Cerebellar nuclear complex (tissue), 1 donor: ENCODE measurements around the gene LANCL2.

Experiments used
- DNase-seq, 2 experiments: peaks; one replicate each; lab custom pipeline; 2025; lab: John Stamatoyannopoulos, UW

The LANCL2 gene

GRCh38 chr7:55438085-55438756, 73.1 kb downstream of the LANCL2 start:
- no peak for DNase-seq

DNA sequence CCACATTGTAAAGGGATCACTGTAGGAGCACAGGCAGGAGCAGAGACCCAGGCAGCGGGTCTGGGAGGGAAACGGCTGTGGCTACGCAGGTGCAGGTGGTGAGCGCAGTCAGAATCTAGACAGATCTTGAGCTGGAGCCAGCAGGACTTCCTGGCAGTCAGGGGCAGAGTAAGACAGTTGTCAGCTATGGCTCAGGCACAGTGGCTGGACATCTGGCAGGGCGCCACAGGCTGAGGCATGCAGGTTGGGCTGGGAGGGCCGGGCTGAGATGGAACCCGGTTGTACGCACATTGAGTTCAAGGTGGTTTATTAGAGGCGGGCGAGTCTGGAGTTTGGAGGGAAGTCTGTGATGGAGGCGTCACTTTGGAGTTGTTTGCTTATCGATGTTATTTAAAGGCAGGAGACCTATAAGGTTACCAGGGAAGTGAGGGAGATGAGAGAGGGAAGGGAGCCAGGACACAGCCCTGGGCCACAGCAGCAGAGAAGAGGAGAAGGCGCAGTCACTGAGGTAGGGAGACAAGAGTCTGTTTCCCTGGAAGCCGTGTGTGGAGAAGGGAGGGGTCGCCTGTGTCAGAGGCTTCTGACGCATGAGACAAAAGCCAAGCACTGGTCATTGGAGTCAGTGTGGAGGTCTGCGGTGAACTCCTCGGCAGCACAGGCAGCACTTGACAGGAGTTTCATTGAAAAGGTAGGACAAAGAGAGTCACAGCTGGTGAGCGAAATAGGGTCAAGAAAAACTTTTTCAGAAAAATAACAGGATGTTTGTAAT, 73.8 kb downstream of the LANCL2 start:
- peak in 1 of 2 experiments; percentile 23 for DNase-seq

DNA sequence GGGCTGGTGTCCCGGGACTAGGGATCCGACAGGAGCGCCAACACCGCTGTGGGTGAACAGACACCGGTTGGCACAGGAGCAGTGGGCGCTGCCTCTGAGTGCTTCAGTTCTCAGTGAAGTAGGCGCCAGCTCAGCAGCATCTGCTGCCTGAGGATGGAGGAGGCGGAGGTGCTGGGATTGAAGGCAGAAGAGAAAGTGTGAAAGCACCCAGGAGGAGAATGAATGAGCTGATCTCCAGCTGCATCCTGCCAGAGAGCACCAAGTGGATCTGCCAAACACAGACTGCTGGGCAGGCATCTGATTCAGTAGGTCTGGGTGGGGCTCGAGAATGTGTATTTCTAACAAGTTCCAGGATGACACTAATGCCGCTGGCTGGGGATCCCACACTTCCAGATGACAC, 74.5 kb downstream of the LANCL2 start:
- DNase-seq, result no peak

DNA sequence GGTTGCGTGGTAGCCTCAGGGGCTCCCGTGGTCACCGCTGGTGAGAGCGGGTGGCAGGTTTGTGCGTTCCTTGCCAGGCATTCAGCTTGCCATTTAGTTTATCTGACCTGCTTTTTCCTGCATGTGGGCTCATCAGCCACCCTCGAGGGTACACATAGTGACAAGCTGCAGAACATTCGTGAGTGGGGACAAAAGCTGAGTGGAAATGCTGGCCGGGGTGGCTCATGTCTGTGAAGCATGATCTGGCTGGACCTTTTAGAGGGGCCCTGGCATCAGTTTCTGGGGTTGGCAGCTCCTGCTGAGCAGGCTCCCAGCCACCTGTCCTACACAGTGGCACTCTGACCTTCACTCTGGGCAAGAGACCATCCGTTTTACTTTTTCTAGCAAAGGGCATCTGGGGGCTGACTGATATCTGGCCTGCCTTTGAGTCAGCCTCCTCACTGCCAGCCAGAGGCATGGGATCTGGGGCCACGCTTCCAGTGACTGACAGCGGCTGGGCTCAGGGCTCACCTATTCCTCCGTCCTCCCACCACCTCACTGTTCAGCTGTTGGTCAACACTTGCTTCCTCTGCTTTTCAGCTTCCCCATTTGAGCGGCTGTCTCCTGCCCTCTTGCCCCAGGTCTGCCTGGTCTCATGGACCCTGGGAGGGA, 75.0 kb downstream of the LANCL2 start:
- DNase-seq, result no peak

GRCh38 chr7:55441002-55441401, 75.9 kb downstream of the LANCL2 start:
- DNase-seq, result no peak

- DNase-seq, result no peak
These were observed 76.8 kb downstream of the LANCL2 start for GRCh38 chr7:55441774-55442522.

DNA sequence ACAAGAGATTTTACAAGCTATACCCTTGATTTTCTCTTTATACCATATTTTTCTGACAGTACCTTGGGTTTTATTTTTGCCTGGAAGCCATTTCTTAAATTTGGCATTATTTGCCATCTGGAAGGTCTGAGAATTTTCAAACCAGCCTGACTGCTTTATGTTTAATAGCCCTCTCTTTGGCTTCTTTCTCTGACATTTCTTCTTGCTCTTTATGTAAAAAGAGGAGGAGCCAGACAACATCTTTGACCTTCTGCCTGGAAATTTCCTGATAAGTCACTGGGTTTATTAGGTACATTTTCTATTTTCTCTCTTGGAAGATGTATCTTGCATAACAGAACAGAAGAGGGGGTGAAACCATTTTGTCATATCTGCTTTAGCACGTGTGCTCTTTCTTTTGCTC, 79.6 kb downstream of the LANCL2 start:
- DNase-seq, result no peak

DNA sequence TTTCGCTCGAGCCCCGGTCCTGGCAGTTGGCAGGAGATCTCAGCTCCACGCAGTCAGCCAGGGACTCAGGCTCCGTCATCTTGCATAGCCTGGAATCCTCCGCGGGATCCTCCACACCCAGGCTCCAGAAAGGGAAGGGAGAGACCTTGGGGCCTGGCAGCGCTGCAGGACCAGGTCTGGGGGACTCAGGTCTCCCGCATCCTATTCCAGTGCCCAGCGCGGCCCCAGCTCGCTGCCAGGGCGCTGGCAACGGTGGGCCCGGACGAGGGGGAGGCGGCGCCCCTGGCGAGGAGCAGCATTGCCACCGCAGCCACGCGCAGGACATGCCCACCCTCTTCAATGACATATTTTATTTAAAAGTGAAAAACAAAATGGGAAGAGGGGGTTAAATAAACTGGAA, 83.4 kb downstream of the LANCL2 start:
- no peak for DNase-seq

GRCh38 chr7:55449205-55449991, 84.3 kb downstream of the LANCL2 start:
- no peak for DNase-seq

DNA sequence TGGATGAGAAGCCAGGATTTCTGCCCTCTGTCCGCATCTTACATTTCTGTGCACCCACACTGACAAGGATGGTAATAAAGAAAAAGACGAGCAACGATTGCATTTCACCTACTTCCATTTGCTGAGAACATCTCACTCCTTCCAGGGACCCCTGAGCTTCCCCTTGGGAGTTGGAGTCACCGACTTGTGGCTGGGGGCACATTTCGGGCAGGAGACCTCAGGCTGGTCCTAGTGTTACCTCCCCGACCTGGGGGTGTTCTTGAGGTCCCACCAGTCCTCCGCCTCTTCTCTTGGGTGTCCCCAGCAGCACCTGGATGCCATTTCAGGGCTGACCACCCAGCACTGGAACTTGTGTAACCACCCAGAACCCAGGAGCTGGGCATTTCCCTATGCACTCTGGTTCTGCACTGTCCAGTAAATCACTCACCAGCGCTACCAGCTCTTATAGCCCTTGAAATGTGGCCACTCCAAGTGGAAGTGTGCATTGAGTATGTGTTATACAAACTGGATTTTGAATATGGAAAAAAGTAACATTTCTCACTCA, 84.9 kb downstream of the LANCL2 start:
- no peak for DNase-seq

- no peak for DNase-seq
These were observed 87.8 kb downstream of the LANCL2 start for GRCh38 chr7:55452971-55453370.

GRCh38 chr7:55457801-55458200, 92.7 kb downstream of the LANCL2 start:
- DNase-seq, result no peak

- DNase-seq, result no peak
These were observed 93.2 kb downstream of the LANCL2 start for GRCh38 chr7:55458351-55458750.

GRCh38 chr7:55463686-55464262, 98.6 kb downstream of the LANCL2 start:
- no peak for DNase-seq

DNA sequence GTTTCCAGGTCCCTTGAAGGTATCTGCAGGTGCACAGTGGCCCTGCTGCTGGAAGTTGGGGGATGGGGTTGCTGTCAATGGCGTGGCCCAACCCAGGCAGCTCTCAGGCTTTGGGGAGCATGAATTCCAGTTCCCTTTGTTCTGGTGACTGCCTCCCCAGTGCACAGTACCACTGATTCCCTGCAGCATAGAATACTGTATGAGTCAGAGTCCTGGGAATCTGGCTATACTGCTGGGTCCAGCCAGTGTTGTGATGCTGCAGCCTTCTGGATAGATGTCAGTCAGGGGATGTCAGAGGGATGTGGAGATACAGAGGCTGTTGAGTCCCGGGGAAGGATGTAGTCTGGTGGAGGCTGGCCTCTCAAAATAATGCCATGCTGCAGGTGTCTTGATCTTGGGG, 99.3 kb downstream of the LANCL2 start:
- DNase-seq, result no peak

DNA sequence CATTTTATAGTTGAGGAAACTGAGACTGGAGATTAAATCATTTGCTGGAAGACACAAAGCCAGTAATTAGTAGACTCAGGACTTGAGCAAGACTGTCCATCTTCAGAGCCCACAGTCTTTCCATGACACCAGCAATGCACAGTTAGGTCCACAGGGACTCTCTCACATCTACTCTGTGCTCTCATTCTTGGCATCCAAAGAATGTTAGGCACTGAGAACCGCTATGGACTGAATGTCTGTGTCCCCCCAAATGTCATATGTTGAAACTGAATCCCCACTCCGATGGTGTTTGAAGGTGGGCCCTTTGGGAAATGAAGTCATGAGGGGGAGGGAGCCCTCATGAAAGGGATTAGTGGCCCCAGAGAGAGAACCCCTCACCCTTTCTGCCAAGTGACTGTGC, 100.6 kb downstream of the LANCL2 start:
- no peak for DNase-seq

- DNase-seq, result no peak
These were observed 102.0 kb downstream of the LANCL2 start for GRCh38 chr7:55467047-55467593.

- DNase-seq, result no peak
These were observed 103.4 kb downstream of the LANCL2 start for GRCh38 chr7:55468495-55468894.

DNA sequence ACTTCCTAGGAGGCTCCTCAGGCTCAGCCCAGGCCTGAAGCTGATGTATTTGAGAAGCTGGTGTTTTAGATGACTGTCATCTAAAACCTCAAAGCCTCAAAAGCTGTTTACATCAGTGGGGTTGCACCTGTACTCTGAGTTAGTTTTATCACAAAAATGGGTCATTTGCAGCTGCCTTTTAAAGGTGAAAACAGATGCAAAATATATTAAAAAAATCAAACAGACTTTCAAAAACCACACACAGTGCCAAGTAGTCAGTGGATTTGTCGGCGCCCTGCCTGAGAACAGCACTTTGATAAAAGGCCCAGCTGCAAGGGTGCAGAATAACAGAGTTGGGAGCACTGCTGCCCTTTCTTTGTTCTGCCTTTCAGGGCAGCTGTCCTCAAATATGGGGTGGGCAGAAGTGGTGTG, 104.1 kb downstream of the LANCL2 start:
- no peak for DNase-seq

DNA sequence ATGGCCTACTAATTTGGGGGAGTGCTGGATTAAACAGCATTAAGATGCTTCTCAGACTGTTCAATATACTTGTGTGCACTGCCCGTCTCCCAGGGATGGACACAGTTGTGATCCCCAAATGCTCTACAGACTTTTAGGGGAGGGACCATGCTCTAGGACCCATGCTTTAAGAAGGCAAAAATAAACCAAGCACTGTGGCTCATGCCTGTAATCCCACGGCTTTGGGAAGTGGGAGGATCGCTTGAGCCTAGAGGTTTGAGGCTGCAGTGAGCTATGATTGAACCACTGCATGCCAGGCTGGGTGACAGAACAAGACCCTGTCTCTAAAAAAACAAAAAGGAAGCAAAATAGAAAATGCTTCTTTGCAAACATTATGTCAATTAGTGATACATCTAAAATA, 104.6 kb downstream of the LANCL2 start:
- DNase-seq, result no peak

GRCh38 chr7:55470261-55470660, 105.1 kb downstream of the LANCL2 start:
- no peak for DNase-seq
